Measurements from ENCODE around the gene FHIT.

DNA sequence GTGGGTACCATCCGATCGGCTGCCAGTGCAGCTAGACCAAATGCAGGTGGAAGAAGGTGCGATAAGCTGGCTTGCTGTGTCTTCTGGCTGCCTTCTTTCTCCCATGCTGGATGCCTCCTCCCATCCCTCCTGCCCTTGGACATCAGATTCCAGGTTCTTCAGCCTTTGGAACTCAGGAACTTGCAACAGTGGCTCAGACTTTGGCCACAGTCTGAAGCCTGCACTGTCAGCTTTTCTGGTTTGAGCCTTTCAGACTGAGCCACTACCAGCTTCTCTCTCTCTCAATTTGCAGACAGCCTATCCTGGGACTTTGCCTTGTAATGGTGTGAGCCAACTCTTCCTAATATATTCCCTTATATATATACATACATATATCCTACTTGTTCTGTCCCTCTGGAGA lies 485.5 kb downstream of the FHIT start:
- TF ChIP-seq, protein P1, sequence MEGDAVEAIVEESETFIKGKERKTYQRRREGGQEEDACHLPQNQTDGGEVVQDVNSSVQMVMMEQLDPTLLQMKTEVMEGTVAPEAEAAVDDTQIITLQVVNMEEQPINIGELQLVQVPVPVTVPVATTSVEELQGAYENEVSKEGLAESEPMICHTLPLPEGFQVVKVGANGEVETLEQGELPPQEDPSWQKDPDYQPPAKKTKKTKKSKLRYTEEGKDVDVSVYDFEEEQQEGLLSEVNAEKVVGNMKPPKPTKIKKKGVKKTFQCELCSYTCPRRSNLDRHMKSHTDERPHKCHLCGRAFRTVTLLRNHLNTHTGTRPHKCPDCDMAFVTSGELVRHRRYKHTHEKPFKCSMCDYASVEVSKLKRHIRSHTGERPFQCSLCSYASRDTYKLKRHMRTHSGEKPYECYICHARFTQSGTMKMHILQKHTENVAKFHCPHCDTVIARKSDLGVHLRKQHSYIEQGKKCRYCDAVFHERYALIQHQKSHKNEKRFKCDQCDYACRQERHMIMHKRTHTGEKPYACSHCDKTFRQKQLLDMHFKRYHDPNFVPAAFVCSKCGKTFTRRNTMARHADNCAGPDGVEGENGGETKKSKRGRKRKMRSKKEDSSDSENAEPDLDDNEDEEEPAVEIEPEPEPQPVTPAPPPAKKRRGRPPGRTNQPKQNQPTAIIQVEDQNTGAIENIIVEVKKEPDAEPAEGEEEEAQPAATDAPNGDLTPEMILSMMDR (IDR thresholded peaks at IDR 0.05 in 2 of 3, conservative IDR thresholded peaks at IDR 0.05 in 1 of 3; ENCODE audit: control insufficient read depth in 2 of 3, extremely low read depth in 1 of 3, insufficient read depth in 1 of 3, low read depth in 3 of 3, low read length in 3 of 3): no peak
- TF ChIP-seq RCOR1 (conservative IDR thresholded peaks at IDR 0.05; ENCODE audit: low read depth, low read length) (no peak), EZH2 (IDR thresholded peaks at IDR 0.05; ENCODE audit: borderline replicate concordance, control insufficient read depth, low read depth, low read length) (no peak), SMC3 (IDR thresholded peaks at IDR 0.05; ENCODE audit: borderline replicate concordance, low read length) (no peak), RAD21 (IDR thresholded peaks at IDR 0.05; ENCODE audit: insufficient read depth, low read depth, low read length) (no peak), TCF12 (IDR thresholded peaks at IDR 0.05; ENCODE audit: low read depth, low read length) (no peak), PAX5 (IDR thresholded peaks at IDR 0.05; ENCODE audit: borderline replicate concordance, low read depth, low read length) (no peak), ZZZ3 (IDR thresholded peaks at IDR 0.05; ENCODE audit: control insufficient read depth, insufficient read length, low read depth) (no peak), JUND (IDR thresholded peaks at IDR 0.05; ENCODE audit: low read depth, low read length) (no peak), NR2C2 (IDR thresholded peaks at IDR 0.05; ENCODE audit: borderline replicate concordance, control insufficient read depth, insufficient read length, low read depth) (no peak), POLR2A (IDR thresholded peaks at IDR 0.05; ENCODE audit: low read depth, low read length) (no peak)
- TF ChIP-seq, protein P2, sequence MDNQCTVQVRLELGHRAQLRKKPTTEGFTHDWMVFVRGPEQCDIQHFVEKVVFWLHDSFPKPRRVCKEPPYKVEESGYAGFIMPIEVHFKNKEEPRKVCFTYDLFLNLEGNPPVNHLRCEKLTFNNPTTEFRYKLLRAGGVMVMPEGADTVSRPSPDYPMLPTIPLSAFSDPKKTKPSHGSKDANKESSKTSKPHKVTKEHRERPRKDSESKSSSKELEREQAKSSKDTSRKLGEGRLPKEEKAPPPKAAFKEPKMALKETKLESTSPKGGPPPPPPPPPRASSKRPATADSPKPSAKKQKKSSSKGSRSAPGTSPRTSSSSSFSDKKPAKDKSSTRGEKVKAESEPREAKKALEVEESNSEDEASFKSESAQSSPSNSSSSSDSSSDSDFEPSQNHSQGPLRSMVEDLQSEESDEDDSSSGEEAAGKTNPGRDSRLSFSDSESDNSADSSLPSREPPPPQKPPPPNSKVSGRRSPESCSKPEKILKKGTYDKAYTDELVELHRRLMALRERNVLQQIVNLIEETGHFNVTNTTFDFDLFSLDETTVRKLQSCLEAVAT (IDR thresholded peaks at IDR 0.05): no peak
- TF ChIP-seq, protein P3, sequence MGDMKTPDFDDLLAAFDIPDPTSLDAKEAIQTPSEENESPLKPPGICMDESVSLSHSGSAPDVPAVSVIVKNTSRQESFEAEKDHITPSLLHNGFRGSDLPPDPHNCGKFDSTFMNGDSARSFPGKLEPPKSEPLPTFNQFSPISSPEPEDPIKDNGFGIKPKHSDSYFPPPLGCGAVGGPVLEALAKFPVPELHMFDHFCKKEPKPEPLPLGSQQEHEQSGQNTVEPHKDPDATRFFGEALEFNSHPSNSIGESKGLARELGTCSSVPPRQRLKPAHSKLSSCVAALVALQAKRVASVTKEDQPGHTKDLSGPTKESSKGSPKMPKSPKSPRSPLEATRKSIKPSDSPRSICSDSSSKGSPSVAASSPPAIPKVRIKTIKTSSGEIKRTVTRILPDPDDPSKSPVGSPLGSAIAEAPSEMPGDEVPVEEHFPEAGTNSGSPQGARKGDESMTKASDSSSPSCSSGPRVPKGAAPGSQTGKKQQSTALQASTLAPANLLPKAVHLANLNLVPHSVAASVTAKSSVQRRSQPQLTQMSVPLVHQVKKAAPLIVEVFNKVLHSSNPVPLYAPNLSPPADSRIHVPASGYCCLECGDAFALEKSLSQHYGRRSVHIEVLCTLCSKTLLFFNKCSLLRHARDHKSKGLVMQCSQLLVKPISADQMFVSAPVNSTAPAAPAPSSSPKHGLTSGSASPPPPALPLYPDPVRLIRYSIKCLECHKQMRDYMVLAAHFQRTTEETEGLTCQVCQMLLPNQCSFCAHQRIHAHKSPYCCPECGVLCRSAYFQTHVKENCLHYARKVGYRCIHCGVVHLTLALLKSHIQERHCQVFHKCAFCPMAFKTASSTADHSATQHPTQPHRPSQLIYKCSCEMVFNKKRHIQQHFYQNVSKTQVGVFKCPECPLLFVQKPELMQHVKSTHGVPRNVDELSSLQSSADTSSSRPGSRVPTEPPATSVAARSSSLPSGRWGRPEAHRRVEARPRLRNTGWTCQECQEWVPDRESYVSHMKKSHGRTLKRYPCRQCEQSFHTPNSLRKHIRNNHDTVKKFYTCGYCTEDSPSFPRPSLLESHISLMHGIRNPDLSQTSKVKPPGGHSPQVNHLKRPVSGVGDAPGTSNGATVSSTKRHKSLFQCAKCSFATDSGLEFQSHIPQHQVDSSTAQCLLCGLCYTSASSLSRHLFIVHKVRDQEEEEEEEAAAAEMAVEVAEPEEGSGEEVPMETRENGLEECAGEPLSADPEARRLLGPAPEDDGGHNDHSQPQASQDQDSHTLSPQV (IDR thresholded peaks at IDR 0.05): no peak
